Caco-2 (cell line): Measurements from ENCODE around the gene MYO16. TPM values are rescaled to one million over a fixed set of nuclear protein-coding genes. Genes with fewer than 3 reads are reported as not detected.

ENCODE experiments used
- BruUV-seq: library from RNA; stranded (reverse); fragments of 400-500 nt; replicated peaks from 2 replicates; lab custom pipeline; 2021; lab: Mats Ljungman, UMichigan
- CTCF ChIA-PET: fragments of 300-600 bp; sonication (Branson Sonifier 250); formaldehyde crosslinking; loops from one replicate; lab custom pipeline; 2022; ENCODE audit warnings: antibody characterized with exemption; lab: Charles Lee
- POLR2A ChIA-PET: fragments of 300-600 bp; sonication (Branson Sonifier 250); formaldehyde crosslinking; loops from one replicate; lab custom pipeline; 2022; ENCODE audit warnings: antibody characterized with exemption; lab: Charles Lee
- DNase-seq, 2 experiments: peaks; one replicate each; pipeline versions ENCODE4 v3.0.0 to v3.0.0-alpha.2; 2020 to 2022
- H3K27me3 ChIP-seq: replicated peaks from 2 replicates; pipeline ENCODE4 v1.6.0; 2011; ENCODE audit warnings: low read length; ENCODE audit not compliant: control insufficient read depth, insufficient read depth
- H3K36me3 ChIP-seq: 2 replicates; pipeline ENCODE4 v1.5.1; 2011; ENCODE audit warnings: low read length; ENCODE audit not compliant: control insufficient read depth, insufficient read depth
- H3K4me1 ChIP-seq: fragments of 250-450 bp; sonication (Bioruptor Pico); 2 replicates; pipeline ENCODE4 v1.5.1; 2020; ENCODE audit warnings: mild to moderate bottlenecking
- H3K4me3 ChIP-seq: 2 replicates; pipeline ENCODE4 v1.5.1; 2011; ENCODE audit warnings: low read depth, mild to moderate bottlenecking, control low read depth, low read length
- H3K9me3 ChIP-seq: fragments of 250-450 bp; sonication (Bioruptor Pico); 2 replicates; pipeline ENCODE4 v1.5.1; 2020; ENCODE audit warnings: mild to moderate bottlenecking, moderate library complexity
- H3K27ac Mint-ChIP-seq: one replicate; pipeline ENCODE4 v1.8.0; 2022; ENCODE audit warnings: mixed read lengths; ENCODE audit not compliant: unreplicated experiment
- H3K27me3 Mint-ChIP-seq: one replicate; pipeline ENCODE4 v1.8.0; 2022; ENCODE audit warnings: mixed read lengths; ENCODE audit not compliant: insufficient read depth, unreplicated experiment
- H3K36me3 Mint-ChIP-seq: one replicate; pipeline ENCODE4 v1.8.0; 2022; ENCODE audit warnings: mild to moderate bottlenecking, mixed read lengths; ENCODE audit not compliant: insufficient read depth, unreplicated experiment
- H3K4me1 Mint-ChIP-seq: one replicate; pipeline ENCODE4 v1.8.0; 2022; ENCODE audit warnings: low read depth, mixed read lengths; ENCODE audit not compliant: unreplicated experiment
- H3K4me3 Mint-ChIP-seq: one replicate; pipeline ENCODE4 v1.8.0; 2022; ENCODE audit warnings: mild to moderate bottlenecking, moderate library complexity, mixed read lengths; ENCODE audit not compliant: unreplicated experiment
- H3K9me3 Mint-ChIP-seq: one replicate; pipeline ENCODE4 v1.8.0; 2022; ENCODE audit warnings: mixed read lengths; ENCODE audit not compliant: unreplicated experiment
- CTCF ChIP-seq, 2 experiments: fragments of 200-600 bp in 1 of 2; IDR thresholded peaks; 1 replicate in 1 of 2; 2 replicates in 1 of 2; pipeline versions ENCODE4 v1.5.1 to v1.8.0; 2011 to 2022; ENCODE audit warnings: antibody characterized with exemption in 1 of 2, control low read depth in 1 of 2, inconsistent platforms in 1 of 2, low read depth in 1 of 2, low read length in 1 of 2, mild to moderate bottlenecking in 1 of 2, moderate library complexity in 1 of 2; ENCODE audit not compliant: insufficient read depth in 1 of 2, severe bottlenecking in 1 of 2, unreplicated experiment in 1 of 2
- intact Hi-C: fragments of 100-400 bp; cut with micrococcal nuclease; formaldehyde crosslinking; loops from one replicate; pipeline ENCODE4 v1.10.0; 2022; ENCODE audit not compliant: unreplicated experiment
- total RNA-seq: library from RNA; stranded (reverse); gene quantifications from 2 replicates; pipeline ENCODE4 v1.2.3, GENCODE V29; 2022

MYO16 gene
- total RNA-seq, 1 experiment from 2014 or later, result not detected

GRCh38 chr13:109100705-109101304, 471.4 kb downstream of the MYO16 start:
- H3K36me3 ChIP-seq, result no peaks in the 10 kb centered on the region
- BruUV-seq, result no TSS peak
- H3K4me3 ChIP-seq, result no peak overlapping the region
- no peak for DNase-seq
- no peaks in the 10 kb centered on the region for H3K4me1 ChIP-seq
- no peaks in the 10 kb centered on the region; the same call in 1 of the 2 replicates for H3K27me3 ChIP-seq
- peaks cover 31% of the 10 kb centered on the region for H3K27me3 Mint-ChIP-seq
- intact Hi-C loops, result no loop called here
- no peak for TF ChIP-seq CTCF (IDR thresholded peaks at IDR 0.05; ENCODE audit: insufficient read depth in 1 of 2, low read depth in 1 of 2, low read length in 1 of 2, severe bottlenecking in 1 of 2, unreplicated experiment in 1 of 2)
- H3K27ac Mint-ChIP-seq, result no peak overlapping the region
- H3K4me3 Mint-ChIP-seq, result no peak overlapping the region
- POLR2A ChIA-PET, result no interaction called here
- H3K36me3 Mint-ChIP-seq, result no peaks in the 10 kb centered on the region
- no peaks in the 10 kb centered on the region for H3K4me1 Mint-ChIP-seq
- H3K9me3 Mint-ChIP-seq, result no peaks in the 10 kb centered on the region
- CTCF ChIA-PET, result no interaction called here
- no peaks in the 10 kb centered on the region for H3K9me3 ChIP-seq

- no peaks in the 10 kb centered on the region; the same call in 1 of the 2 replicates for H3K27me3 ChIP-seq
- Mint-ChIP-seq H3K36me3 (no peaks in the 10 kb centered on the region), H3K4me3 (no peak overlapping the region), H3K9me3 (no peaks in the 10 kb centered on the region), H3K27me3 (peaks cover 35% of the 10 kb centered on the region), H3K4me1 (no peaks in the 10 kb centered on the region), H3K27ac (no peak overlapping the region)
- ChIA-PET POLR2A (no interaction called here), CTCF (no interaction called here)
- H3K9me3 ChIP-seq, result no peaks in the 10 kb centered on the region
- no peaks in the 10 kb centered on the region for H3K36me3 ChIP-seq
- H3K4me3 ChIP-seq, result no peak overlapping the region
- no peak for TF ChIP-seq CTCF (IDR thresholded peaks at IDR 0.05; ENCODE audit: insufficient read depth in 1 of 2, low read depth in 1 of 2, low read length in 1 of 2, severe bottlenecking in 1 of 2, unreplicated experiment in 1 of 2)
- intact Hi-C loops, result no loop called here
- no peak for DNase-seq
- BruUV-seq, result no TSS peak
- H3K4me1 ChIP-seq, result no peaks in the 10 kb centered on the region
Observed at GRCh38 chr13:109101550-109102144, 472.2 kb downstream of the MYO16 start.

- Mint-ChIP-seq H3K4me3 (no peak overlapping the region), H3K36me3 (no peaks in the 10 kb centered on the region), H3K27ac (no peak overlapping the region), H3K9me3 (no peaks in the 10 kb centered on the region), H3K4me1 (no peaks in the 10 kb centered on the region), H3K27me3 (peaks cover 42% of the 10 kb centered on the region)
- no peak overlapping the region for H3K4me3 ChIP-seq
- no peaks in the 10 kb centered on the region for H3K36me3 ChIP-seq
- DNase-seq, result no peak
- TF ChIP-seq CTCF (IDR thresholded peaks at IDR 0.05; ENCODE audit: insufficient read depth in 1 of 2, low read depth in 1 of 2, low read length in 1 of 2, severe bottlenecking in 1 of 2, unreplicated experiment in 1 of 2), result no peak
- no peaks in the 10 kb centered on the region for H3K9me3 ChIP-seq
- BruUV-seq, result no TSS peak
- H3K4me1 ChIP-seq, result no peaks in the 10 kb centered on the region
- ChIA-PET CTCF (no interaction called here), POLR2A (no interaction called here)
- no peaks in the 10 kb centered on the region; the same call in 1 of the 2 replicates for H3K27me3 ChIP-seq
- intact Hi-C loops, result no loop called here
Observed at GRCh38 chr13:109105899-109106298, 476.5 kb downstream of the MYO16 start.
